Activated T-helper 1 cell treated with anti-CD3 and anti-CD28 coated beads, Interleukin-12 subunit alpha, Interleukin-12 subunit beta, Interleukin-2, Interleukin-4 antibody, amounts not matched to agents 30 ng/mL and 10 ng/mL and 1 ng/mL, durations not matched to agents 14 hours and 24 hours and 36 hours (primary cell): Measurements from ENCODE around the gene TMEM128. TPM values are rescaled to one million over a fixed set of nuclear protein-coding genes. Genes with fewer than 3 reads are reported as not detected.
"Not testable (repeated sequence)": the region's sequence is repeated elsewhere in the genome, so short reads cannot be mapped to it uniquely, and the experiment has no call there.

Experiments used
- DNase-seq: peaks from one replicate; pipeline ENCODE4 v3.0.0; 2021; ENCODE audit warnings: low spot score
- H3K27ac Mint-ChIP-seq: one replicate; pipeline ENCODE4 v1.8.0; 2021; ENCODE audit warnings: mild to moderate bottlenecking, mixed read lengths
- H3K27me3 Mint-ChIP-seq: one replicate; pipeline ENCODE4 v1.8.0; 2022; ENCODE audit warnings: mild to moderate bottlenecking, moderate library complexity, mixed read lengths; ENCODE audit not compliant: insufficient read depth
- H3K36me3 Mint-ChIP-seq: one replicate; pipeline ENCODE4 v1.8.0; 2021; ENCODE audit warnings: low read depth, mixed read lengths
- H3K4me1 Mint-ChIP-seq: one replicate; pipeline ENCODE4 v1.8.0; 2021; ENCODE audit warnings: low read depth, mixed read lengths
- H3K4me3 Mint-ChIP-seq: one replicate; pipeline ENCODE4 v1.8.0; 2021; ENCODE audit warnings: mild to moderate bottlenecking, moderate library complexity, mixed read lengths
- H3K9me3 Mint-ChIP-seq: one replicate; pipeline ENCODE4 v1.8.0; 2021; ENCODE audit warnings: mixed read lengths
- intact Hi-C: fragments of 100-400 bp; cut with micrococcal nuclease; formaldehyde crosslinking; loops from one replicate; pipeline ENCODE4 v1.15.1; 2024
- total RNA-seq: library from RNA; stranded (reverse); gene quantifications from 2 replicates; pipeline ENCODE4 v1.2.3, GENCODE V29; 2022

Gene TMEM128
- total RNA-seq, 1 donor from 2014 or later = 19.9 TPM

- no peak for DNase-seq
Observed at GRCh38 chr4:4247696-4248028, 361 bp downstream of the TMEM128 start.

DNA sequence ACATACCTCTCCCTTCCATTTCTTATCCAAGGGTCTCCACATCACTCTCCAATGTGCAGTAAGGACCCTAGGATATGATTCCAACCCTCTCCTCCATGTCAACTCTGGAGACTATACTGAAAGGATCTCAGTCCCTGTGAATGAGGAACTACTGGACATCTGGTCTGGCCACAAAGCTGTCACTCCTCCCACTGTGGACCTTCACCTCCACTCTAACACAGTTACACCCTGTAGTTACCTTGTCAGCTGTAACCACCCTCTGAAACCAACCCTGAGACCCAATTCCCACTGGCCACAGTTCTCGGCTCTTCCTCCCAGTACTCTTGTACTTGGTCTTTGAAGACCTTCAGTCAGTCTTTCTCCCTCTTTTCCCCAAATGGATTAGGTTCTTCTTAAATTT lies 2.9 kb downstream of the TMEM128 start:
- no peak for DNase-seq
- H3K27ac Mint-ChIP-seq = peak overlapping the region; percentile 3
- no peak overlapping the region for H3K4me3 Mint-ChIP-seq
- H3K27me3 Mint-ChIP-seq = no peaks in the 10 kb centered on the region
- H3K36me3 Mint-ChIP-seq = peaks cover 26% of the 10 kb centered on the region
- intact Hi-C loops = no loop called here
- peaks cover 35% of the 10 kb centered on the region for H3K4me1 Mint-ChIP-seq
- H3K9me3 Mint-ChIP-seq = no peaks in the 10 kb centered on the region

More at GRCh38 chr4:4247696-4248028, 361 bp downstream of the TMEM128 start:
- peaks cover 16% of the 10 kb centered on the region for H3K36me3 Mint-ChIP-seq
- no peaks in the 10 kb centered on the region for H3K9me3 Mint-ChIP-seq
- H3K4me1 Mint-ChIP-seq = peaks cover 35% of the 10 kb centered on the region
- peaks cover 4% of the 10 kb centered on the region for H3K27me3 Mint-ChIP-seq
- peak overlapping the region; percentile 87 for H3K4me3 Mint-ChIP-seq
- intact Hi-C loops = loop anchor here (1.0 to 2.0 kb wide), 3 partner anchors 43 to 294 kb away; partner anchors contain the start of genes LYAR and ZBTB49
- H3K27ac Mint-ChIP-seq = peak overlapping the region; percentile 97

- DNase-seq, H3K9me3 Mint-ChIP-seq, H3K27ac Mint-ChIP-seq, intact Hi-C loops, H3K4me3 Mint-ChIP-seq, H3K4me1 Mint-ChIP-seq, H3K27me3 Mint-ChIP-seq: not testable (repeated sequence)
- H3K36me3 Mint-ChIP-seq = peaks cover 33% of the 10 kb centered on the region
Observed at GRCh38 chr4:4239551-4239950, 8.5 kb downstream of the TMEM128 start.

DNA sequence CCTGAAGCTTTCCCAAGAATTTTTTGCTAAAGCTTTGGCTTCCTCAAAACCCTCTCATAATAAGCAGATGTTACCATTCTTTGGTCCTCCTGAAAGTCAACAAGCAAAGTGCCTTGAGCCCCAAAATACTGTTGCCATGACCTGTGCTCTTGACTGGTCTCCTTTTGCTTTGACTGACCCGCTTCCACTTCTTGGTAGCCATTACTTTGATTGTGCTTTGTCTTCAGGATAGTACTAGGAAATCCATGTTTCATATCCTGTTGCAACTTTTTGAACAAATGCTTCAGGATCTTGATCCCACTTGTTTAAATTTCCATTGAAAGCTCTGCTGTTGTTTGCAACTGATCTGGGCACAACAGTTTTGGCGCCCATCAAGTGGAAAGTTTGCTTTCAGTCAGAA lies 14.4 kb downstream of the TMEM128 start:
- Mint-ChIP-seq H3K9me3 (no peaks in the 10 kb centered on the region), H3K36me3 (peaks cover 9% of the 10 kb centered on the region), H3K27me3 (peaks cover 9% of the 10 kb centered on the region), H3K4me1 (no peaks in the 10 kb centered on the region), H3K4me3 (no peak overlapping the region), H3K27ac (no peak overlapping the region)
- intact Hi-C loops = no loop called here
- DNase-seq = no peak

GRCh38 chr4:4228356-4228668 lies 19.7 kb downstream of the TMEM128 start:
- no peak overlapping the region for H3K27ac Mint-ChIP-seq
- H3K4me3 Mint-ChIP-seq = no peak overlapping the region
- H3K36me3 Mint-ChIP-seq = no peaks in the 10 kb centered on the region
- H3K4me1 Mint-ChIP-seq = no peaks in the 10 kb centered on the region
- no peak for DNase-seq
- intact Hi-C loops = no loop called here
- H3K27me3 Mint-ChIP-seq = peaks cover 45% of the 10 kb centered on the region
- H3K9me3 Mint-ChIP-seq = no peaks in the 10 kb centered on the region

DNA sequence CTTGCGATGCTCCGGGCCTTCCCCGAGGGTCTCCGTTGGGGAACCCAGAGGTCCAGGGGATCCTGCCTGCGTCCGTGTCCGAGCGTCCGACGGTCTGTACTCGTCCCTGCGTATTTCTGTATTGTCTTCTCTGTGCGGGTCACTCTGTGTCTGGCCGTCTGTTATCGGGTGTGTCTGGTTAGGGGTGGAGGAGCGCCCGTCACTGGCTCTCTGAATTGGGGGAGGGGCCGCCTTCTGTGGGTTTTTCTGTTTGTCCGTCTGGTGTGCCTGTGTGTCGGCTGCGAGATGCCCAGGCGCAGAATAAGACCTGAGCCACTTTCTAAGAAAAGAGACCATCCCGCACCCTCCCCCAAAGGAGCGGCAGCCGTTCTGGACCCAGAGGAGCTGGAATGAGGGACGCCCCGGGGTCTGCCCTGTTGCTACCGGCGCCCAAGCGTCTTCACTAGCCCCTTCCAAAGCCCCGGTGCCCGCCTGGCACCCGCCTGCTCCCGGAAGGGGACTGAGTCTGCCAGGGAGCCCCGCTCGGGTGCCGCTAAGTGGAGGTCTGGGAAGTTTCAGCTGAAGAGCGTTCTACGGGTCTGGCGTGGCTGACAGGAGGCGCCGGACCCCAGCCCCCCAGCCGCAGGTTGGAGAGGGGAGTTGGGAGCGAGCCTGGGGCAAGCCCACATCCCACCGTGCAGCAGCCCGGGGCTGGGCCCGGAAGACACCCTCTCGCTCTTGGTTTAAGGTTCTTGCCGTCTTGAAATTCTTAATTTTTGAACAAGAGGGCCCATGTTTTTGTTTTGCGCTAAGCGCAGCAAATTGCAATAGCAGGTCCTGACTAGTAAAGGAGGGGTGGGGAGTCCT lies 20.3 kb downstream of the TMEM128 start:
- Mint-ChIP-seq H3K4me1 (no peaks in the 10 kb centered on the region), H3K27me3 (peaks cover 50% of the 10 kb centered on the region), H3K27ac (no peak overlapping the region), H3K4me3 (no peak overlapping the region), H3K36me3 (no peaks in the 10 kb centered on the region), H3K9me3 (no peaks in the 10 kb centered on the region)
- no peak for DNase-seq
- intact Hi-C loops = no loop called here

DNA sequence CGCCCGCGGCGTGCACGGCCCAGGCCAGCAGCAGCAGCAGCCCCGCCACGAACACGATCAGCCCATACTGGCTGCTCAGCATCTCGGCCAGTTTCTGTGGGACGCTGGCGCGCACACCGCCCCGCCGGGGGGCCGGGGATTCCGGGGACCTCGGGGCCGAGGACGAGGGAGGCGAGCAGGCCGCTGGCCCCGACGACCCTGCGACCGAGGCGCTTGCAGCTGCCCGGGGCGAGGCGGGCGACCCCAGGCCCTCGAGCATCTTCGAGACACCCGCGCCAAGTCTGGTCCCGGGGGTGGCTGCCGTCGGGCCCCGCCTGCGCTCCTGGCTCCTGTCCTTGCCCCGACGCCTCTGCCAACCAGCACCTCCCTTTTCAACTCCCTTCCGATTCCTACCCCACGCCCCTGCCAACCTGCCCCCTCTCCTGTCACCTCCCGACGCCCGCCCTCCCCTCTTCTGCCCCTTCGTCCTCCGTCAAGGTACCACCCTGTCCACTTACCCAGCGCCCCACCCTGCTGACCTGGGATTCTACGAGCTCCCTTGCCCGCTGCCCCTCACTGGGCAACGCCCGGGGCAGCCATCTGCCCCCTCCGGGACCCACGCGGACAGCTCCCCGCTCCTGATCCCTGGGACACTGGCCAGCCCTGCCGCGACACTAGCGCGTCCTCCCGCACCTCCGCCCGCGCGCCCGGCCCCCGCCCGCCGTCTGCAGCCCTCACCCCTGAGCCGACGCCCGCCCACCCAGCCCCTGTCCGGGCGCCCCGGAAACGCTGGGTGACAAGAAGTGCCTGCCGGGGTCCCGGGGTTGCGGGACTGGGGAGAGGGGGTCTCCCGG lies 21.2 kb downstream of the TMEM128 start, which contains the start of gene OTOP1:
TSS of gene OTOP1 (minus strand) at position 324 of the 833 bp plus-strand sequence. CDS start at position 259, 65 bp downstream.
- Mint-ChIP-seq H3K4me3 (no peak within 1 kb of the TSS), H3K9me3 (no peaks in the 10 kb centered on the region), H3K4me1 (no peaks in the 10 kb centered on the region), H3K27me3 (peaks cover 56% of the 10 kb centered on the region), H3K27ac (no peak within 1 kb of the TSS), H3K36me3 (no peaks in the 10 kb centered on the region)
- intact Hi-C loops = no loop called here
- DNase-seq = no peak

DNA sequence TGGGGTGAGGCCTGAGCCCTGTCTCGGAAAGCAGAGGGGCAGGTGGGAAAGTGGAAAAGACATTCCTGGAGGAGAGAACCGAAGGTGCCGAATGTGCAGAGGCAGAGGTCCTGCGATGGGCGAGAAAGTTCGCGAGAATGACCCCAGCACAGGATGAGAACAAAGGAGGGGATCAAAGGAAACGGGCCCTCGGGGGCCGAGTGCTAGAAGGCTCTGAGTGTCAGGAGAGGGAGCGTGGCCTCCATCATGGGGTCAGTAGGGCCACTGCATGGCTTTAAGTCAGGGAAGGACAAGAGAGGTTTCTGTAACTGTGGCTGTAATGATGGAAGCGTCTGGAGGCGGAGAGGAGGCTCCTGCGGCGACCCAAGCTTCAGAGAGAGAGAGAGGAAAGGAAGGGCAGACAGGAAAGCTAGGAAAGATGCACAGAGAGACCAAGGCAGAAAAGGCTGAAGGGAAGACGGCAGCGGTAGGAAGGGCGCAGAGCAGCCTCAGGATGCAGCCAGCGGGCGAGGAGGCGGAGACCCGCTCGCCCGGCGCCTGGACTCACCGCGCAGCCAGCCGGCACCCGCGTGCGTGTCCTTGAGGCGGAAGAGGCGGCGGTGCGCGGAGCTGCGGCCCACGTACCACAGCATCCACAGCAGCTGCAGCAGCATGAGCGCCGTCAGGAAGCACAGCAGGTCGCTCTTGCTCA lies 22.0 kb downstream of the TMEM128 start:
- Mint-ChIP-seq H3K36me3 (no peaks in the 10 kb centered on the region), H3K4me3 (no peak overlapping the region), H3K27ac (no peak overlapping the region), H3K27me3 (peaks cover 56% of the 10 kb centered on the region), H3K4me1 (no peaks in the 10 kb centered on the region), H3K9me3 (no peaks in the 10 kb centered on the region)
- no peak for DNase-seq
- intact Hi-C loops = no loop called here

- intact Hi-C loops = no loop called here
- H3K9me3 Mint-ChIP-seq = no peaks in the 10 kb centered on the region
- no peaks in the 10 kb centered on the region for H3K4me1 Mint-ChIP-seq
- H3K27ac Mint-ChIP-seq = no peak overlapping the region
- no peak for DNase-seq
- no peaks in the 10 kb centered on the region for H3K36me3 Mint-ChIP-seq
- peaks cover 7% of the 10 kb centered on the region for H3K27me3 Mint-ChIP-seq
- no peak overlapping the region for H3K4me3 Mint-ChIP-seq
Observed at GRCh38 chr4:4217113-4217512, 30.9 kb downstream of the TMEM128 start.

- Mint-ChIP-seq H3K9me3 (no peaks in the 10 kb centered on the region), H3K4me3 (no peak overlapping the region), H3K27ac (no peak overlapping the region), H3K4me1 (no peaks in the 10 kb centered on the region), H3K36me3 (no peaks in the 10 kb centered on the region), H3K27me3 (peaks cover 3% of the 10 kb centered on the region)
- intact Hi-C loops = no loop called here
- no peak for DNase-seq
Observed at GRCh38 chr4:4216648-4217047, 31.4 kb downstream of the TMEM128 start.

DNA sequence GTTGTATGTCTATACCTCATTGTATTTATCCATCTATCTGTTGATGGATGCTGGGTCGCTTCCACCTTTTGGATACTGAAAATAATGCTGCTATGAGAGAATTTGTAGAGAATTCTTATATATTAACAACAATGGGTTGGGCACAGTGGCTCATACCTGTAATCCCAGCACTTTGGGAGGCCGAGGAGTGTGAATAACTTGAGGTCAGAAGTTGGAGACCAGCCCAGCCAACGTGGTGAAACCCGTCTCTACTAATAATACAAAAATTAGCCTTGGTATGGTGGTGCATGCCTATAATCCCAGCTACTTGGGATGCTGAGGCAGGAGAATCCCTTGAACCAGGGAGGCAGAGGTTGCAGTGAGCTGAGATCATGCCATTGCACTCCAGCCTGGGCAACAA lies 34.3 kb downstream of the TMEM128 start:
- intact Hi-C loops, H3K27me3 Mint-ChIP-seq, H3K27ac Mint-ChIP-seq, H3K36me3 Mint-ChIP-seq, H3K4me3 Mint-ChIP-seq, H3K4me1 Mint-ChIP-seq, DNase-seq, H3K9me3 Mint-ChIP-seq: not testable (repeated sequence)

DNA sequence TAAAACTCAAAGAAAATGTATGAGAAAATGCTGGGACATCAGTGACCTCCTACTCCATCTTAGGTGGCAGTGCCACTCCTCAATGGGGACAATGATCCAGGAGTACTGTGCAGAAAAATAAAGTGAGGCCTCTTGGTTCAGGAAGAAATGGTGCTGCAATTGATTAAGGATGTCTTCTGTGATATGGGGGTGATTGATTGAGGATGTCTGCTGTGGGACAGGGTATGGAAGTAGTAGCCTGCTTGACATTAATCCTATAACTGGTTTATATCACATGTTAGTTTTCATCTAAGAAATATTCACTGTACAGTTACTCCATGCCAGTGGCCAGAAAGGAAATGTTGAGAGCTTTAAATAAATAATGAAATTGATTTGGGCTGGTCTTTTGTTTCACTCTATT lies 41.8 kb downstream of the TMEM128 start:
- no peaks in the 10 kb centered on the region for H3K36me3 Mint-ChIP-seq
- intact Hi-C loops = no loop called here
- no peak for DNase-seq
- H3K4me3 Mint-ChIP-seq = no peak overlapping the region
- H3K9me3 Mint-ChIP-seq = peaks cover 4% of the 10 kb centered on the region
- H3K4me1 Mint-ChIP-seq = no peaks in the 10 kb centered on the region
- no peak overlapping the region for H3K27ac Mint-ChIP-seq
- H3K27me3 Mint-ChIP-seq = peaks cover 16% of the 10 kb centered on the region

- no peaks in the 10 kb centered on the region for H3K4me1 Mint-ChIP-seq
- no peaks in the 10 kb centered on the region for H3K36me3 Mint-ChIP-seq
- intact Hi-C loops = no loop called here
- H3K27ac Mint-ChIP-seq = no peak overlapping the region
- H3K4me3 Mint-ChIP-seq = no peak overlapping the region
- H3K9me3 Mint-ChIP-seq = peaks cover 4% of the 10 kb centered on the region
- H3K27me3 Mint-ChIP-seq = peaks cover 16% of the 10 kb centered on the region
- DNase-seq = no peak
Observed at GRCh38 chr4:4204401-4204745, 43.6 kb downstream of the TMEM128 start.
